Sigmoid colon (tissue), 7 donors: ENCODE results near the gene TUBGCP2. TPM values are rescaled to one million over a fixed set of nuclear protein-coding genes. Genes with fewer than 3 reads are reported as not detected.
A peak's percentile ranks its signal among the peaks of the same experiment; 100 is the strongest.

Experiments
- DNase-seq: peaks from one replicate; pipeline ENCODE4 v3.0.0-alpha.2; 2019
- H3K27ac ChIP-seq, 4 donors: fragments of 200-600 bp; sonication (generic); one replicate each; pipeline ENCODE4 v1.5.1; 2016 to 2019; ENCODE audit warnings: mild to moderate bottlenecking in 1 of 4
- H3K27me3 ChIP-seq, 3 donors: fragments of 200-600 bp; sonication (generic); one replicate each; pipeline ENCODE4 v1.5.1; 2019; ENCODE audit warnings: mild to moderate bottlenecking in 1 of 3
- H3K36me3 ChIP-seq, 4 donors: fragments of 200-600 bp; sonication (generic); one replicate each; pipeline ENCODE4 v1.5.1; 2016 to 2019
- H3K4me1 ChIP-seq, 4 donors: fragments of 200-600 bp; sonication (generic); one replicate each; pipeline ENCODE4 v1.5.1; 2017 to 2019
- H3K4me3 ChIP-seq, 4 donors: fragments of 200-600 bp; sonication (generic); one replicate each; pipeline ENCODE4 v1.5.1; 2017 to 2019; ENCODE audit warnings: mild to moderate bottlenecking in 2 of 4, moderate library complexity in 1 of 4
- H3K9me3 ChIP-seq, 4 donors: fragments of 200-600 bp in 3 of 4; sonication (generic) in 3 of 4; one replicate each; pipeline versions ENCODE4 v1.5.1 to v1.6.1; 2013 to 2019
- CTCF ChIP-seq, 4 experiments: fragments of 450-650 bp in 3 of 4; fragments of 200-600 bp in 1 of 4; IDR thresholded peaks; one replicate each; pipeline ENCODE4 v1.5.1; 2016 to 2019; ENCODE audit warnings: antibody characterized with exemption in 4 of 4, mild to moderate bottlenecking in 3 of 4, moderate library complexity in 2 of 4
- EP300 ChIP-seq, 4 donors: sonication (generic); formaldehyde crosslinking; IDR thresholded peaks; one replicate each; pipeline ENCODE4 v1.6.1; 2017; ENCODE audit warnings: antibody characterized with exemption in 4 of 4
- POLR2A ChIP-seq, 2 donors: fragments of 450-650 bp; IDR thresholded peaks; one replicate each; pipeline ENCODE4 v1.6.1; 2016; ENCODE audit warnings: antibody characterized with exemption in 2 of 2, mild to moderate bottlenecking in 2 of 2, moderate library complexity in 2 of 2
- POLR2AphosphoS5 ChIP-seq, 4 donors: sonication (generic); formaldehyde crosslinking; IDR thresholded peaks; one replicate each; pipeline ENCODE4 v1.6.1; 2017; ENCODE audit warnings: antibody characterized with exemption in 4 of 4
- WGBS, 2 donors: extraction: QIAGEN DNeasy Blood & Tissue Kit; methylation state at CpG; one replicate each; pipeline ENCODE4 v1.1.7; 2013; 5-methylcytosine and 5-hydroxymethylcytosine counted together
- intact Hi-C: fragments of 100-400 bp; cut with DNase I; formaldehyde crosslinking; loops from one replicate; pipeline ENCODE4 v1.15.1; 2023
- polyA plus RNA-seq, 3 donors: library from polyadenylated mRNA; stranded (reverse); fragments of 200-250 nt; gene quantifications; one replicate each; pipeline ENCODE4 v1.2.3, GENCODE V29; 2013
- total RNA-seq, 4 donors: library from RNA; depleted of rRNA; stranded (reverse); fragments of >200 nt; gene quantifications; one replicate each; pipeline ENCODE4 v1.1.0, GENCODE V29; 2016
- donor health status: healthy with polysubstance abuse.
- donor health status: Bipolar disorder and iron deficiency.
- donor health status: healthy.

TUBGCP2 gene
- total and polyA plus RNA-seq, 7 donors: 13.8 to 51.1 (median 27.2) TPM

GRCh38 chr10:133264461-133264860 is 44.2 kb downstream of the TUBGCP2 start:
- H3K27me3 ChIP-seq: no peaks in the 10 kb centered on the region
- H3K4me1 ChIP-seq: peaks cover 0 to 25% (median 16%) of the 10 kb centered on the region in 4 donors
- 8 to 39% methylated on average over 9 of the region's 9 CpGs for WGBS, 2 donors
- no peak overlapping the region for H3K27ac ChIP-seq
- no peaks in the 10 kb centered on the region for H3K36me3 ChIP-seq
- no peaks in the 10 kb centered on the region for H3K9me3 ChIP-seq
- H3K4me3 ChIP-seq: no peak overlapping the region
- no peak for DNase-seq
- intact Hi-C loops: loop anchor here (5.0 kb wide), 1 partner anchor 113 kb away; the partner anchor contains the start of gene PAOX
- TF ChIP-seq POLR2A (IDR thresholded peaks at IDR 0.05) (no peak), CTCF (IDR thresholded peaks at IDR 0.05) (no peak), EP300 (IDR thresholded peaks at IDR 0.05) (no peak), POLR2AphosphoS5 (IDR thresholded peaks at IDR 0.05) (no peak)

GRCh38 chr10:133263674-133264073 is 45.0 kb downstream of the TUBGCP2 start:
- intact Hi-C loops: loop anchor here (5.0 kb wide), 1 partner anchor 114 kb away; the partner anchor contains the start of gene PAOX
- 78 to 88% methylated on average over 10 of the region's 10 CpGs for WGBS, 2 donors

GRCh38 chr10:133262696-133263095 is 46.0 kb downstream of the TUBGCP2 start:
- Histone ChIP-seq H3K27me3 (peaks cover 0 to 2% (median 0%) of the 10 kb centered on the region in 3 donors), H3K9me3 (no peaks in the 10 kb centered on the region), H3K27ac (no peak overlapping the region), H3K4me3 (no peak overlapping the region), H3K36me3 (no peaks in the 10 kb centered on the region), H3K4me1 (peaks cover 0 to 32% (median 22%) of the 10 kb centered on the region in 4 donors)
- intact Hi-C loops: loop anchor here (5.0 kb wide), 1 partner anchor 115 kb away; the partner anchor contains the start of gene PAOX
- WGBS, 2 donors: 30 to 81% methylated on average over 14 of the region's 14 CpGs
- no peak for DNase-seq
- TF ChIP-seq CTCF (IDR thresholded peaks at IDR 0.05): no peak

More at GRCh38 chr10:133263674-133264073, 45.0 kb downstream of the TUBGCP2 start:
- no peaks in the 10 kb centered on the region for H3K9me3 ChIP-seq
- H3K27ac ChIP-seq: no peak overlapping the region
- H3K36me3 ChIP-seq: no peaks in the 10 kb centered on the region
- peaks cover 0 to 25% (median 16%) of the 10 kb centered on the region in 4 donors for H3K4me1 ChIP-seq
- H3K4me3 ChIP-seq: no peak overlapping the region
- TF ChIP-seq CTCF (IDR thresholded peaks at IDR 0.05) (no peak), POLR2A (IDR thresholded peaks at IDR 0.05) (no peak), EP300 (IDR thresholded peaks at IDR 0.05) (no peak), POLR2AphosphoS5 (IDR thresholded peaks at IDR 0.05) (no peak)
- no peaks in the 10 kb centered on the region for H3K27me3 ChIP-seq
- DNase-seq: no peak

GRCh38 chr10:133261726-133262325 is 46.8 kb downstream of the TUBGCP2 start:
- peaks cover 0 to 9% (median 0%) of the 10 kb centered on the region in 3 donors for H3K27me3 ChIP-seq
- intact Hi-C loops: loop anchor here (1.0 to 5.0 kb wide), 2 partner anchors 46 to 115 kb away; partner anchors contain the start of genes PAOX, TUBGCP2 and ZNF511
- WGBS, 2 donors: 1% methylated on average over 79 of the region's 79 CpGs
- peak overlapping the region; percentile 73 to 99 (median 88) for H3K4me3 ChIP-seq
- peak; percentile 93 for DNase-seq
- H3K4me1 ChIP-seq: peaks cover 0 to 38% (median 27%) of the 10 kb centered on the region in 4 donors
- TF ChIP-seq CTCF (IDR thresholded peaks at IDR 0.05): no peak
- TF ChIP-seq POLR2AphosphoS5 (IDR thresholded peaks at IDR 0.05): peak in 1 of 4 donors; percentile 68
- no peaks in the 10 kb centered on the region for H3K36me3 ChIP-seq
- H3K9me3 ChIP-seq: no peaks in the 10 kb centered on the region
- peak overlapping the region; percentile 87 to 95 (median 90) for H3K27ac ChIP-seq
